HTR-8/SVneo (cell line): ENCODE measurements around the gene RANBP1.

Source experiments
- DNase-seq: peaks from one replicate; pipeline ENCODE4 v3.0.0; 2011; ENCODE audit warnings: low spot score, mixed read lengths; ENCODE audit not compliant: insufficient read length
- FAIRE-seq: peaks from 2 replicates; lab custom pipeline; 2011; peaks lifted over from hg19 to GRCh38; lab: Jason Lieb, UNC

Gene RANBP1

DNA sequence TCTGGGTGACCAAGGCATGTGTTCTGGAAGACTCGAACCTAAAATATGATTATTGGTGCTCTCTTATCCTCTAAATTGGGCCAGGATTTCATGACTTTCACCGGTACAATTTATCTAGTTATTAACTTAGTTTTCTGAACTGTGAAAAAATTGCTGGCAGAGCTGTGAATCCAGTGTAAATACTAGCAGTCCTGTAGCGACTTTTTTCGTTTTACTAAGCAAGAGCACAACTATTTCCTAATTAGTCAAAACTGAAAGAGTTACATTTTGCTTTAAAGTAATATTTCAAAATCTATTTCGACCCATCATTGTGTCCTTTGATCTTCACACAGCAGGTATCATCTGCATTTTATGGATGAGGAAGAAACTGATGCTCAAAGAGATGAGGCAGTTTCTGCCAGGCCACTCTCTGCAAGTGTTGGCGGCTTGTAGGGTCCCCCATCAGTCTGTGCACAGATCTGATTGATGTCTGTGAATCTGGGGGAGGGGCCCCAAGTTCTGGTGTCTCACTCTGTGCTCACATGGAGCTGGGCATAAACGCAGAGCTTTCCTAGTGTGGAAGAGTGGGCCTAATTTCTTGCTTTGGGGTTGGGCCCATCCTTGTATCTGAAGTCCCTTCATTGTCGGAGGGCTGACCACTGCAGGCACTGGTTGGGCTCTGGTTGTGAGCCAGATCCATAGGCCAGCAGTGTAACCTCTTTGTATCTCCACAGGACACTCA is 2.6 kb downstream of the RANBP1 start:
- FAIRE-seq (no peak), DNase-seq (no peak)

- DNase-seq (no peak), FAIRE-seq (no peak)
Observed at GRCh38 chr22:20121856-20122415, 6.0 kb downstream of the RANBP1 start.

DNA sequence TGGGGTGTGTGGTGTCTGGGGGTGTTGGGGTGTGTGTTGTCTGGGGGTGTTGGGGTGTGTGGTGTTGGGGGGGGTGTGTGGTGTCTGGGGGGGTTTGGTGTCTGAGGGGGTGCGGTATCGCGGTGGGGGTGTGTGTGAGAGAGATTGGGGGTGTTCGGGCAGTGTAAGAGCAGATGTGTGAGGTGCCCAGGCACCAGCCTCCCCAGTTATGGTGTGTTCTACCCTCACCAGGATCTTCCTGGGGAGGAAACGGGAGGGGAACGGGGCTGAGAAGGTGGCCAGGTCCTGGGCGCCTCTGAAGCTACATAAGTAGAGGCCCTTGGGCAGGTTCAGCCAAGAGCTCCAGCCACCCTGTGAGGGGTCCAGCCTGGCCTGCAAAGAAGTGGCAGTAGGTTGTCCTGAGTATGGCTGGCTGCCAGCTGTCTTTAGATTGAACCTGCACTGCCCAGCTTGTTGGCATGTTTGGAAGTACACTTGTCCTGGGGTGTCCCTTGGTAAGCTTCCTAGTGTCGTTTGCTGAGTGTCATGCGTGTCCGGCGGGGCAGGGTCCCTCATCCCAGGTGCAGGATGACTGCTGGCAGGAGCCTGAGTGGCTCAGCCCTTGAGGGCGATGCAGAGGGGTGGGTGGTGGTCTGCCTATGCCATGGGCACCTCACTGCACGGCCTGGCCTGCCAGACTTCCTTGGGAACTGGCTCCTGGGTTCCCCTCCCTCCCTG is 7.6 kb downstream of the RANBP1 start:
- no peak for FAIRE-seq
- no peak for DNase-seq

DNA sequence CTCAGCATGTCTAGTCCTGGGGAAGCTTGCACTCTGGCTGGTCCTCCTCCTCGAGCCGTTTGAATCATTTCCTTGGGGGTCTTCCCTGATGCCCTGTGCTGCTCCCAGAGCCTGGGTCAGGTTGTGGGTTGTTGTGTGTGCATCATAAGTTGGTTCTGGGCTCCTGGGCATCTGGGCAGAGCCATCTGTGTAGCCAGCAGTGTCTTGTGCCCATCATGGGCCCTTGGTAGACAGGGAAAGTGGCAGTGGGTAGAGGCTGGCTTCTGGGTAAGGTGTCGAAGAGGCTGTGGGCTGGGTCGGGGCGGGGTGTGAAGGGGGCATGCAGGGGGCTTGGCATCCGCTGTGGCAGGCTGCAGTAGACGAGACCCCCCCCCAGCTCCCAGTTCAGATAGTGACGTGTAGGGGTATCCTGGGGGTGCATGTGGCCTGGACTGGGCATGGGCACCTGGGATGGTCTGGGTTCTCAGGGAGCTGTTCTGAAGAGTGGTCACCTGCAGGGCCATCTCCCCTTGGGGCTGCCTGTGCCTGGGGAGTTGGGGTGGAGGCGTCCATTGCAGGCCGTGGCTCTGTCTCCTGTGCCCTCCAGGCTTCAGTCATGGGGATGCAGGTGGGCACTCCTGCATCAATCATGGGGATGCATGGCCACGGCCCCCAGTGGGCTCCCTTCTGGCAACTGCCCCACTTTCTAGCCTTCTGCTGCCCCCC is 8.3 kb downstream of the RANBP1 start:
- DNase-seq (no peak), FAIRE-seq (no peak)

DNA sequence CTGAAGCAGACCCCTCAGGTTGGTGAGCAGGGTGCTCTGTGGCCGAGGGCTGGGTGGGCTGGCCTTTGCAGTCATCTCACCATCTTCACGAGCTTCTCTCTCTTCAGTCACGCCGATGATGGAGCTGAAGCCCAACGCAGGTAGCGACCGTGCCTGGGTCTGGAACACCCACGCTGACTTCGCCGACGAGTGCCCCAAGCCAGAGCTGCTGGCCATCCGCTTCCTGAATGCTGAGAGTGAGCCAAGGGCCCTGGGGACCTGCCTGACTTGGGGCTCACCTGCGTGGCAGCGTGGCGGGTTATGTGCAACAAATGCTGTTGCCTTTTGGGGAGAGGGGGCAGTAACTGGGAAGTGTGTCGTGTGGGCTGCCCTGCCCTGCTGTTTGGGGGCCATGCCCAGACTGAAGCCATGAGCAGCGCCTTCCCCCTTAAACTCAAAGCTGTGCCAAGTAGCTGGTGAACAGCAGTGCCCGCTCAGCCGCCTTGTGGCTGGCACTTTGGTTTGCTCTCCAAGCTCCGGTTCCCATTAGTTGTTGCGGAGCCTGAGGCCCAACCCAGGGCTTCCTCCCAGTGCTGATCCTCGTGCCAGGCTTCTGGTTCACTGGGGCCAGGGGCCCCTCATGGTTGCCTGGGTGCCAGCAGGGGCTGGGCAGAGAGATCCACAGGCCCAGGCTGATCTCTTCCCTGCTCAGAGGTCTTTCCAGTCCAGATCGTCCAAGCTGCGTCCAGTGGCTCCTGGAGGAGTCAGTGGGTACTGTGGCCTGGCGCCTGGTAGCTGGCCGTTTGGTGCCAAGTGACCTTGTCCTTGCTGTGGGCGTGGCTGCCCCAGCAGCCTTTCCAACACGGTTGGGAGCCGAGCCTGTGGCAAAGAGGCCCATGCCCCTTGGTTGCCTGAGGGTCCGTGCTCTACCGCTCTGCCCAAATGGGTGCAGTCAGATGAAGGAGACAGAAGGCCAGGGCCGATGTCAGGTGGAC is 9.6 kb downstream of the RANBP1 start:
- DNase-seq (no peak), FAIRE-seq (peak; percentile 48)

- DNase-seq (no peak), FAIRE-seq (no peak)
Observed at GRCh38 chr22:20126284-20127029, 10.6 kb downstream of the RANBP1 start.

GRCh38 chr22:20127318-20127868 is 11.5 kb downstream of the RANBP1 start:
- FAIRE-seq (no peak), DNase-seq (no peak)

- DNase-seq (no peak), FAIRE-seq (peak; percentile 42)
Observed at GRCh38 chr22:20127869-20128618, 12.1 kb downstream of the RANBP1 start.

- DNase-seq: no peak
- peak; percentile 26 for FAIRE-seq
Observed at GRCh38 chr22:20128619-20128901, 12.7 kb downstream of the RANBP1 start.

- FAIRE-seq (no peak), DNase-seq (no peak)
Observed at GRCh38 chr22:20128902-20129746, 13.2 kb downstream of the RANBP1 start.

DNA sequence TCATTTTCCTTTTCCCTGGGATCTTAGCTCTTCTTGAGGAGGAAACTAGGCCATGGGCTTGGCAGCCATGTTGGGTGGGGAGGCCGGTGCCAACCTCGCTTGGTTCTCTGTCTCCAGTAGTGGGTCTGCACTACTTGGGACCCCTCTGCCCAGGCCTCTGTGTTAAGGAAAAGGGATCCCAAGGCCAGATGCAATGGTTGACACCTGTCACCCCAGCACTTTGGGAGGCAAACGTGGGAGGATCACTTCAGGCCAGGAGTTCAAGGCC is 13.8 kb downstream of the RANBP1 start:
- DNase-seq (no peak), FAIRE-seq (no peak)

- DNase-seq (no peak), FAIRE-seq (no peak)
Observed at GRCh38 chr22:20130319-20130718, 14.4 kb downstream of the RANBP1 start.

- peak; percentile 71 for DNase-seq
- no peak for FAIRE-seq
Observed at GRCh38 chr22:20130731-20131596, 15.1 kb downstream of the RANBP1 start.

- no peak for DNase-seq
- FAIRE-seq: no peak
Observed at GRCh38 chr22:20131597-20131858, 15.6 kb downstream of the RANBP1 start, which contains the start of gene ZDHHC8. TSS of gene ZDHHC8 (plus strand) at chr22:20131804. CDS start at chr22:20131948, 144 bp downstream.

GRCh38 chr22:20131859-20132685 is 16.2 kb downstream of the RANBP1 start:
- no peak for FAIRE-seq
- DNase-seq: no peak

DNA sequence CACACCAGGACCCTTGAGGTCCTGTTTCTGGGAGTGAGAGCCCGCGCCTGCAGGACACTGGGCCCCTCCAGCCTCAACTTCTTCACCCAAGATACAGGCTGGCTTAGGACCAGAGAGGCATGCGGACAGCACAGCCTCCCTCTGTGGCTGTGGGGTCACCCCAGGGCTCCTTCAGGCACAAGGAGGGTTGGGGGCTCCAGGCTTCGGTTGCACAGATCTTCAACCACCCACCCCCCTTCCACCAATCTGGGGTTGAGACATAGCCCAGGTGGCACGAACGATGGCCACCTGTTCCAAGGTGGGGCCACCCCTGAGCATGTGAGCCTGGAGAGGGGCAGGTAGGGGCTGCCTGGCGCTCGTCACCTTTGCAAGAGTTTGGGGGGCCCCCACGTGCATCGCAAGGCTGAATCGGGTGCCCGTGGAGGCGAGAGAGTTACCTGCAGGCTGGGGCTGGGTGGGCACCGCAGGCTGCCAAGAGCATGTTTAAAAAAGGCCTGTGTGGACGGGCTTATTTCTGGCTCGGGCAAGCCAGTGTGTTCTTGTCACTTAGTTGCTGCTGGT is 16.9 kb downstream of the RANBP1 start:
- FAIRE-seq: no peak

More for the DNA sequence above, 16.9 kb downstream of the RANBP1 start:
- DNase-seq: no peak
